Measurements from ENCODE around the gene MST1. TPM values are rescaled to one million over a fixed set of nuclear protein-coding genes. Genes with fewer than 3 reads are reported as not detected.

The MST1 gene
- total RNA-seq, 2 experiments from 2014 or later: 9.6 to 11.8 TPM

- Mint-ChIP-seq H3K36me3 (ENCODE audit: low read depth) (peaks cover 19% of the 10 kb centered on the region), H3K4me1 (ENCODE audit: low read depth) (peaks cover 12% of the 10 kb centered on the region), H3K9me3 (no peaks in the 10 kb centered on the region), H3K27me3 (no peaks in the 10 kb centered on the region), H3K27ac (no peak overlapping the region), H3K4me3 (no peak overlapping the region)
- ATAC-seq (no peak), DNase-seq (no peak)
- ChIA-PET CTCF (interaction anchor here (0.7 to 1.5 kb wide), 3 partner anchors 7 to 186 kb away, joined by 3 read pairs; no protein-coding TSS in a partner anchor), POLR2A (interaction anchor here (1.4 to 1.6 kb wide), 2 partner anchors 8 to 19 kb away, joined by 3 to 4 read pairs; no protein-coding TSS in a partner anchor)
- TF ChIP-seq CTCF (IDR thresholded peaks at IDR 0.05): no peak
- intact Hi-C loops (cut with micrococcal nuclease): no loop called here
Observed at GRCh38 chr3:49725906-49726681, 36.8 kb upstream of the MST1 start.

GRCh38 chr3:49724586-49724985 lies 35.3 kb upstream of the MST1 start:
- POLR2A ChIA-PET: interaction anchor here (1.0 to 7.6 kb wide), 6 partner anchors 8 to 215 kb away, joined by 3 to 40 read pairs (median 4); partner anchors contain the start of genes IP6K1 and RBM6
- Mint-ChIP-seq H3K36me3 (ENCODE audit: low read depth) (peaks cover 19% of the 10 kb centered on the region), H3K4me3 (peak overlapping the region; percentile 92), H3K27ac (peak overlapping the region; percentile 97), H3K9me3 (no peaks in the 10 kb centered on the region), H3K4me1 (ENCODE audit: low read depth) (peaks cover 18% of the 10 kb centered on the region), H3K27me3 (no peaks in the 10 kb centered on the region)
- ATAC-seq: no peak
- CTCF ChIA-PET: interaction anchor here (1.3 to 1.4 kb wide), 3 partner anchors 23 to 185 kb away, joined by 5 read pairs; partner anchors contain the start of gene INKA1
- peak; percentile 69 for DNase-seq
- intact Hi-C loops (cut with micrococcal nuclease): no loop called here
- no peak for TF ChIP-seq CTCF (IDR thresholded peaks at IDR 0.05)

GRCh38 chr3:49723628-49724551 lies 34.6 kb upstream of the MST1 start, which contains the start of gene GMPPB:
TSS of gene GMPPB (minus strand) at chr3:49723951. CDS start at chr3:49723726, 225 bp downstream.
- ChIA-PET POLR2A (interaction anchor here (0.9 to 7.6 kb wide), 10 partner anchors 8 to 216 kb away, joined by 3 to 40 read pairs (median 4); partner anchors contain the start of genes IP6K1 and RBM6), CTCF (interaction anchor here (1.3 to 1.4 kb wide), 3 partner anchors 22 to 184 kb away, joined by 5 read pairs; partner anchors contain the start of gene INKA1)
- H3K4me1 Mint-ChIP-seq (ENCODE audit: low read depth): peaks cover 21% of the 10 kb centered on the region
- H3K27me3 Mint-ChIP-seq: no peaks in the 10 kb centered on the region
- H3K27ac Mint-ChIP-seq: peak within 1 kb of the TSS; percentile 97
- peak; percentile 96 for DNase-seq
- peak within 1 kb of the TSS; percentile 92 for H3K4me3 Mint-ChIP-seq
- H3K36me3 Mint-ChIP-seq (ENCODE audit: low read depth): peaks cover 19% of the 10 kb centered on the region
- H3K9me3 Mint-ChIP-seq: no peaks in the 10 kb centered on the region
- TF ChIP-seq CTCF (IDR thresholded peaks at IDR 0.05): no peak
- intact Hi-C loops (cut with micrococcal nuclease): no loop called here
- ATAC-seq: peak; percentile 82

GRCh38 chr3:49723296-49723627 lies 34.0 kb upstream of the MST1 start:
- peak; percentile 11 for ATAC-seq
- H3K4me3 Mint-ChIP-seq: peak overlapping the region; percentile 92

More at GRCh38 chr3:49723296-49723627, 34.0 kb upstream of the MST1 start:
- Mint-ChIP-seq H3K27ac (peak overlapping the region; percentile 97), H3K9me3 (no peaks in the 10 kb centered on the region), H3K36me3 (ENCODE audit: low read depth) (peaks cover 19% of the 10 kb centered on the region), H3K27me3 (no peaks in the 10 kb centered on the region), H3K4me1 (ENCODE audit: low read depth) (peaks cover 26% of the 10 kb centered on the region)
- ChIA-PET CTCF (interaction anchor here (1.3 to 1.4 kb wide), 3 partner anchors 21 to 183 kb away, joined by 5 read pairs; partner anchors contain the start of gene INKA1), POLR2A (interaction anchor here (0.9 to 7.6 kb wide), 7 partner anchors 9 to 217 kb away, joined by 3 to 40 read pairs (median 4); partner anchors contain the start of gene RBM6)
- intact Hi-C loops (cut with micrococcal nuclease): no loop called here
- no peak for TF ChIP-seq CTCF (IDR thresholded peaks at IDR 0.05)
- DNase-seq: peak; percentile 80
